SK-N-SH (cell line): Measurements from ENCODE around the gene MAGEB4. TPM values are rescaled to one million over a fixed set of nuclear protein-coding genes. Genes with fewer than 3 reads are reported as not detected.

Source experiments
- CTCF ChIA-PET: fragments of 300-600, 350-600 bp; formaldehyde crosslinking; extraction: SDS; loops from one replicate; lab custom pipeline; 2021; lab: Yijun Ruan, JAX
- POLR2A ChIA-PET: fragments of 350-600 bp; sonication (Branson Sonifier 250); formaldehyde crosslinking; extraction: SDS; loops from one replicate; lab custom pipeline; 2020; ENCODE audit warnings: antibody characterized with exemption, inconsistent platforms; lab: Yijun Ruan, JAX
- DNase-seq: peaks from one replicate; pipeline ENCODE4 v3.0.0; 2012
- H2AFZ ChIP-seq: fragments of 200-600 bp; sonication (generic); 2 replicates; pipeline ENCODE4 v1.8.1; 2016; ENCODE audit warnings: antibody characterized with exemption, mild to moderate bottlenecking, low read depth
- H3F3A ChIP-seq: fragments of 200-600 bp; sonication (generic); replicated peaks from 2 replicates; pipeline ENCODE3; 2016; ENCODE audit warnings: antibody characterized with exemption, mild to moderate bottlenecking; ENCODE audit not compliant: insufficient read depth
- H3K27ac ChIP-seq, 2 experiments: fragments of 200-500 bp in 1 of 2; fragments of 200-600 bp in 1 of 2; sonication (Bioruptor generic) in 1 of 2; sonication (generic), shearing (Covaris generic) in 1 of 2; 2 replicates each; pipeline versions ENCODE4 v1.5.1 to v1.6.1; 2014 to 2016; ENCODE audit warnings: low read depth in 2 of 2, inconsistent platforms in 1 of 2, low read length in 1 of 2, mild to moderate bottlenecking in 1 of 2, mixed read lengths in 1 of 2
- H3K27me3 ChIP-seq: fragments of 200-600 bp; sonication (generic), shearing (Covaris generic); 2 replicates; pipeline ENCODE4 v1.6.1; 2016; ENCODE audit warnings: mixed run types; ENCODE audit not compliant: insufficient read depth
- H3K36me3 ChIP-seq, 2 experiments: fragments of 200-500 bp in 1 of 2; fragments of 200-600 bp in 1 of 2; sonication (Bioruptor generic) in 1 of 2; sonication (generic) in 1 of 2; replicated peaks in 1 of 2; 2 replicates each; pipeline versions ENCODE3 to v1.5.1; 2014 to 2016; ENCODE audit warnings: low read length in 1 of 2, mild to moderate bottlenecking in 1 of 2; ENCODE audit not compliant: insufficient read depth in 2 of 2, control insufficient read depth in 1 of 2
- H3K4me1 ChIP-seq, 2 experiments: fragments of 200-500 bp in 1 of 2; fragments of 200-600 bp in 1 of 2; sonication (Bioruptor generic) in 1 of 2; sonication (generic), shearing (Covaris generic) in 1 of 2; 2 replicates each; pipeline versions ENCODE4 v1.5.1 to v1.6.1; 2014 to 2016; ENCODE audit warnings: low read depth in 1 of 2, low read length in 1 of 2, mixed run types in 1 of 2; ENCODE audit not compliant: insufficient read depth in 2 of 2, control insufficient read depth in 1 of 2
- H3K4me2 ChIP-seq: fragments of 200-600 bp; sonication (generic), shearing (Covaris generic); 2 replicates; pipeline ENCODE4 v1.6.1; 2017; ENCODE audit warnings: mixed run types
- H3K4me3 ChIP-seq, 2 experiments: fragments of 200-500 bp in 1 of 2; fragments of 200-600 bp in 1 of 2; sonication (Bioruptor generic) in 1 of 2; sonication (generic), shearing (Covaris generic) in 1 of 2; 2 replicates each; pipeline versions ENCODE4 v1.5.1 to v1.8.1; 2014 to 2016; ENCODE audit warnings: low read depth in 2 of 2, inconsistent platforms in 1 of 2, low read length in 1 of 2, mild to moderate bottlenecking in 1 of 2, mixed read lengths in 1 of 2, moderate library complexity in 1 of 2
- H3K79me2 ChIP-seq: fragments of 200-600 bp; sonication (generic); 2 replicates; pipeline ENCODE4 v1.8.1; 2017; ENCODE audit warnings: mild to moderate bottlenecking; ENCODE audit not compliant: insufficient read depth
- H3K9ac ChIP-seq: fragments of 200-600 bp; sonication (generic); 2 replicates; pipeline ENCODE4 v1.6.1; 2017; ENCODE audit warnings: mixed run types
- H3K9me2 ChIP-seq: fragments of 200-600 bp; sonication (generic); 2 replicates; pipeline ENCODE4 v1.6.1; 2017; ENCODE audit warnings: mixed run types
- H3K9me3 ChIP-seq: fragments of 200-600 bp; sonication (generic); 2 replicates; pipeline ENCODE4 v1.6.1; 2017; ENCODE audit warnings: mixed run types, mild to moderate bottlenecking, moderate library complexity
- H4K20me1 ChIP-seq: fragments of 200-600 bp; sonication (generic); 2 replicates; pipeline ENCODE4 v1.6.1; 2017; ENCODE audit warnings: mild to moderate bottlenecking, mixed run types; ENCODE audit not compliant: insufficient read depth
- CHD2 ChIP-seq: fragments of 150-350 bp; IDR thresholded peaks from 2 replicates; pipeline ENCODE4 v1.6.1; 2018; ENCODE audit warnings: low read length; ENCODE audit not compliant: partially characterized antibody
- CTCF ChIP-seq: fragments of 200-600 bp; sonication (generic); IDR thresholded peaks from 2 replicates; pipeline ENCODE4 v1.6.1; 2017; ENCODE audit warnings: antibody characterized with exemption, mild to moderate bottlenecking, moderate library complexity
- EP300 ChIP-seq, 2 experiments: IDR thresholded peaks; 2 replicates each; pipeline versions ENCODE4 v1.4.0 to v1.6.1; 2012; ENCODE audit warnings: borderline replicate concordance in 1 of 2, low read depth in 1 of 2, low read length in 1 of 2
- FOSL2 ChIP-seq: IDR thresholded peaks from 2 replicates; pipeline ENCODE4 v1.4.0; 2012; ENCODE audit warnings: low read depth, mild to moderate bottlenecking, moderate library complexity, borderline replicate concordance
- FOXJ3 ChIP-seq: sonication (generic); formaldehyde crosslinking; IDR thresholded peaks from 2 replicates; pipeline ENCODE4 v1.5.1; 2020; ENCODE audit warnings: mild to moderate bottlenecking, missing genetic modification reagents
- FOXM1 ChIP-seq: IDR thresholded peaks from 2 replicates; pipeline ENCODE4 v1.4.0; 2012; ENCODE audit warnings: low read depth, mild to moderate bottlenecking
- IRF3 ChIP-seq: fragments of 150-350 bp; IDR thresholded peaks from 2 replicates; pipeline ENCODE4 v1.6.1; 2016; ENCODE audit warnings: mild to moderate bottlenecking, low read depth, low read length
- JUND ChIP-seq: IDR thresholded peaks from 2 replicates; pipeline ENCODE4 v1.4.0; 2012
- MXI1 ChIP-seq: IDR thresholded peaks from 2 replicates; pipeline ENCODE4 v1.6.1; 2012; ENCODE audit warnings: mild to moderate bottlenecking, low read depth, low read length, improper control_type of control experiment
- NFIC ChIP-seq: IDR thresholded peaks from 2 replicates; pipeline ENCODE4 v1.4.0; 2012; ENCODE audit warnings: borderline replicate concordance
- NRF1 ChIP-seq: IDR thresholded peaks from 2 replicates; pipeline ENCODE4 v1.6.1; 2012; ENCODE audit warnings: low read depth, mild to moderate bottlenecking, low read length
- PBX3 ChIP-seq: IDR thresholded peaks from 2 replicates; pipeline ENCODE4; 2012
- POLR2AphosphoS5 ChIP-seq: IDR thresholded peaks from 2 replicates; pipeline ENCODE4 v1.6.1; 2012; ENCODE audit warnings: low read depth, low read length
- RAD21 ChIP-seq: IDR thresholded peaks from 2 replicates; pipeline ENCODE4 v1.6.1; 2012; ENCODE audit warnings: mild to moderate bottlenecking, low read length
- REST ChIP-seq: IDR thresholded peaks from 2 replicates; pipeline ENCODE4 v1.6.1; 2012; ENCODE audit warnings: mild to moderate bottlenecking, low read depth, low read length, moderate library complexity
- SMC3 ChIP-seq: IDR thresholded peaks from 2 replicates; pipeline ENCODE4 v1.6.1; 2012; ENCODE audit warnings: low read depth, low read length, improper control_type of control experiment
- TAF1 ChIP-seq: IDR thresholded peaks from 2 replicates; pipeline ENCODE4 v1.6.1; 2012; ENCODE audit warnings: low read depth, mild to moderate bottlenecking, low read length, moderate library complexity, borderline replicate concordance
- TCF12 ChIP-seq: IDR thresholded peaks from 2 replicates; pipeline ENCODE4 v1.4.0; 2012
- USF2 ChIP-seq: fragments of 150-350 bp; IDR thresholded peaks from 2 replicates; pipeline ENCODE4 v1.6.1; 2017; ENCODE audit warnings: antibody characterized with exemption, low read length, low read depth, borderline replicate concordance
- YY1 ChIP-seq: IDR thresholded peaks from 2 replicates; pipeline ENCODE4 v1.4.0; 2012; ENCODE audit warnings: low read depth, mild to moderate bottlenecking
- WGBS: methylation state at CpG from one replicate; pipeline ENCODE4 v1.1.6; 2017; ENCODE audit warnings: low lambda C conversion rate; 5-methylcytosine and 5-hydroxymethylcytosine counted together
- polyA plus RNA-seq, 3 experiments: library from polyadenylated mRNA; depleted of rRNA; stranded (reverse); fragments of >200 nt; gene quantifications; 2 replicates each; pipeline ENCODE4 v1.2.3, GENCODE V29; 2012

The MAGEB4 gene
- polyA plus RNA-seq, 1 of the 3 experiments (the other 2 are of a cell fraction), result not detected

- no peaks in the 10 kb centered on the region for H3K36me3 ChIP-seq
- no peaks in the 10 kb centered on the region for H3K9me2 ChIP-seq
- no peak overlapping the region for H3K4me3 ChIP-seq
- no peaks in the 10 kb centered on the region for H3F3A ChIP-seq
- TF ChIP-seq TCF12 (no peak), JUND (no peak), EP300 (IDR thresholded peaks at IDR 0.05; ENCODE audit: borderline replicate concordance in 1 of 2, low read depth in 1 of 2, low read length in 1 of 2) (no peak), NRF1 (no peak), POLR2AphosphoS5 (no peak)
- H3K27me3 ChIP-seq, result no peaks in the 10 kb centered on the region
- ChIA-PET POLR2A (no interaction called here), CTCF (no interaction called here)
- no peak overlapping the region for H2AFZ ChIP-seq
- DNase-seq, result no peak
- peaks cover 0 to 5% of the 10 kb centered on the region in 2 experiments; a peak in 1 of 4 replicates for H3K4me1 ChIP-seq
- 64% methylated on average over 1 of the region's 1 CpG for WGBS
- no peak overlapping the region for H3K4me2 ChIP-seq
- no peaks in the 10 kb centered on the region for H3K9me3 ChIP-seq
- no peak overlapping the region for H3K9ac ChIP-seq
- no peaks in the 10 kb centered on the region for H3K79me2 ChIP-seq
- H4K20me1 ChIP-seq, result no peaks in the 10 kb centered on the region
- H3K27ac ChIP-seq, result no peak overlapping the region
These were observed 36.6 kb downstream of the MAGEB4 start for GRCh38 chrX:30278365-30278764.

GRCh38 chrX:30280428-30280827, 38.6 kb downstream of the MAGEB4 start:
- H4K20me1 ChIP-seq, result no peaks in the 10 kb centered on the region
- H3K79me2 ChIP-seq, result no peaks in the 10 kb centered on the region
- no peak overlapping the region for H3K9ac ChIP-seq
- peaks cover 0 to 9% of the 10 kb centered on the region in 2 experiments; a peak in 2 of 4 replicates for H3K4me1 ChIP-seq
- H3K27me3 ChIP-seq, result no peaks in the 10 kb centered on the region
- H3K36me3 ChIP-seq, result no peaks in the 10 kb centered on the region
- CTCF ChIA-PET, result no interaction called here
- 75% methylated on average over 1 of the region's 1 CpG for WGBS
- no peak overlapping the region for H3K27ac ChIP-seq
- no peaks in the 10 kb centered on the region for H3K9me3 ChIP-seq
- peaks cover 14% of the 10 kb centered on the region for H3F3A ChIP-seq
- H3K9me2 ChIP-seq, result no peaks in the 10 kb centered on the region
- H3K4me2 ChIP-seq, result no peak overlapping the region
- H3K4me3 ChIP-seq, result no peak overlapping the region
- no peak overlapping the region for H2AFZ ChIP-seq
- DNase-seq, result no peak
- POLR2A ChIA-PET, result no interaction called here
- TF ChIP-seq CHD2 (no peak), PBX3 (no peak), FOSL2 (no peak), IRF3 (no peak), TCF12 (no peak), RAD21 (no peak), YY1 (no peak), FOXJ3 (no peak), NFIC (no peak), CTCF (no peak), SMC3 (no peak), USF2 (no peak), TAF1 (no peak), MXI1 (no peak), REST (no peak), NRF1 (no peak), FOXM1 (no peak)
